ENCODE data around the gene LILRB3. TPM values are rescaled to one million over a fixed set of nuclear protein-coding genes. Genes with fewer than 3 reads are reported as not detected.

The LILRB3 gene
- total RNA-seq: not detected in 2 replicates

GRCh38 chr19:54222474-54223276 is at the start of gene LILRB3:
Gene LILRB3, minus strand, starts transcription at chr19:54223007. Its CDS starts 31 bp downstream, at chr19:54222976.

GRCh38 chr19:54257116-54257480 is 34.3 kb upstream of the LILRB3 start, which contains the start of gene LILRB5:
Gene LILRB5, minus strand, starts transcription at chr19:54257273. Its CDS starts 80 bp downstream, at chr19:54257193.

GRCh38 chr19:54242646-54243045 is 19.8 kb upstream of the LILRB3 start, which contains the start of gene LILRA6:
Gene LILRA6, minus strand, starts transcription at chr19:54242790.

DNA sequence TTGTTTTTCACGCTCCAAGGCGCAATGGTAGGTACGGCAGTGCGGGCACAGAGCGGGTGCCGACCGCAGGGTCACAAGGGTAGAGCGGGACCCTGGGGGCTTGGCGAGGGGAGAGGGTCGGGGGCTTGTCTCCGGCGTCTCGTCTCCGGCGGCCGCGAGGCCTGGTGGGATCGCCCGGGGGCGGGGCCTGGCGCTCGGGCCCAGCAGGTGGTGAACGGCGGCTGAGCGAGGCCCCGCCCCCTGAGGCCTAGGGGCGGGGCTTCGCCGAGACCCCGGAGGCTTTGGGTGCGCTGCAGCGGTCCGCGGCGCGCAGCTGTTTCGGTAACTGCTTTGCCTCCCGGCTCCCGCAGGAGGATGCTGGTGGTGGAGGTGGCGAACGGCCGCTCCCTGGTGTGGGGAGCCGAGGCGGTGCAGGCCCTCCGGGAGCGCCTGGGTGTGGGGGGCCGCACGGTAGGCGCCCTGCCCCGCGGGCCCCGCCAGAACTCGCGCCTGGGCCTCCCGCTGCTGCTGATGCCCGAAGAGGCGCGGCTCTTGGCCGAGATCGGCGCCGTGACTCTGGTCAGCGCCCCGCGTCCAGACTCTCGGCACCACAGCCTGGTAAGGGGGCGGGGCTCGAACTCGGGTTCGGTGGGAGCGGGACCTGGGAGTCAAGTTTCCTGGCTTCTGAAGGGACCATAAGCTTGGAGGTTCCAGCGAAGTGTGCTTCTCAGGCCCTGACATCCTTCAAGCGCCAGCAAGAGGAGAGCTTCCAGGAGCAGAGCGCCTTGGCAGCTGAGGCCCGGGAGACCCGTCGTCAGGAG is 31.6 kb downstream of the LILRB3 start, which contains the start of gene TSEN34:
TSEN34 (plus strand) TSS at position 298 of the 800 bp plus-strand sequence; CDS start at position 355, 57 bp downstream.

GRCh38 chr19:54189145-54189734 is 33.6 kb downstream of the LILRB3 start, which contains the start of gene MBOAT7:
Gene MBOAT7, minus strand, starts transcription at chr19:54189580. Its CDS starts 1,072 bp downstream, at chr19:54188508.

GRCh38 chr19:54172471-54173358 is 50.1 kb downstream of the LILRB3 start, which contains the start of gene TMC4:
Gene TMC4, minus strand, starts transcription at chr19:54173160. Its CDS starts 43 bp downstream, at chr19:54173117.

Other genes starting within 250 kb of the LILRB3 start
- gene CACNG6, start 231.4 kb downstream of the LILRB3 start, total RNA-seq: not detected in 2 replicates
- gene VSTM1, start 159.1 kb downstream of the LILRB3 start, total RNA-seq: not detected in 2 replicates
- not detected in 2 replicates for gene TARM1, start 141.6 kb downstream of the LILRB3 start, total RNA-seq
- gene OSCAR, start 122.2 kb downstream of the LILRB3 start, total RNA-seq: 0.70 and 1.7 TPM in 2 replicates
- gene NDUFA3, start 120.2 kb downstream of the LILRB3 start, total RNA-seq: 25.6 and 48.0 TPM in 2 replicates
- gene TFPT, start 107.3 kb downstream of the LILRB3 start, total RNA-seq: 9.0 and 18.6 TPM in 2 replicates
- 44.2 and 74.0 TPM in 2 replicates for gene PRPF31, start 107.3 kb downstream of the LILRB3 start, total RNA-seq
- gene CNOT3, start 85.2 kb downstream of the LILRB3 start, total RNA-seq: 12.9 and 18.3 TPM in 2 replicates
- 7.2 and 8.3 TPM in 2 replicates for gene LENG1, start 63.3 kb downstream of the LILRB3 start, total RNA-seq
- gene TMC4, start 49.8 kb downstream of the LILRB3 start, total RNA-seq: 6.6 and 22.6 TPM in 2 replicates
- gene MBOAT7, start 33.4 kb downstream of the LILRB3 start, total RNA-seq: 73.7 and 97.3 TPM in 2 replicates
- gene TSEN34, start 31.7 kb downstream of the LILRB3 start, total RNA-seq: 140 and 179 TPM in 2 replicates
- gene RPS9, start 22.1 kb downstream of the LILRB3 start, total RNA-seq: 2,479 and 2,533 TPM in 2 replicates
- gene LILRA6, start 19.8 kb upstream of the LILRB3 start, total RNA-seq: not detected in 2 replicates
- not detected in 2 replicates for gene LILRB5, start 34.3 kb upstream of the LILRB3 start, total RNA-seq
- gene LILRB2, start 58.1 kb upstream of the LILRB3 start, total RNA-seq: not detected in 2 replicates
- not detected in 2 replicates for gene LILRA5, start 90.2 kb upstream of the LILRB3 start, total RNA-seq
- not detected in 2 replicates for gene LILRA4, start 116.2 kb upstream of the LILRB3 start, total RNA-seq
- gene LAIR1, start 141.9 kb upstream of the LILRB3 start, total RNA-seq: not detected in 2 replicates
- gene TTYH1, start 192.5 kb upstream of the LILRB3 start, total RNA-seq: not detected in 2 replicates
- 22.6 and 35.8 TPM in 2 replicates for gene LENG8, start 226.2 kb upstream of the LILRB3 start, total RNA-seq
- gene LENG9, start 240.8 kb upstream of the LILRB3 start, total RNA-seq: 4.5 and 8.2 TPM in 2 replicates

Measured in hair follicular keratinocyte (primary cell).